Upper lobe of left lung (tissue), 4 donors: ENCODE results near the gene GDF15.

Experiments used
- EP300 ChIP-seq, 4 donors: sonication (generic); formaldehyde crosslinking; IDR thresholded peaks; one replicate each; pipeline ENCODE4 v1.5.1; 2017; ENCODE audit warnings: antibody characterized with exemption in 4 of 4, control low read depth in 2 of 4
- POLR2A ChIP-seq, 4 donors: fragments of 450-650 bp; IDR thresholded peaks; one replicate each; pipeline ENCODE4 v1.5.1; 2016 to 2017; ENCODE audit warnings: antibody characterized with exemption in 4 of 4, mild to moderate bottlenecking in 2 of 4
- TF ChIP-seq, protein P1 (sequence below), 6 experiments: fragments of 450-650 bp in 4 of 6; fragments of 200-600 bp in 2 of 6; sonication (generic) in 2 of 6; IDR thresholded peaks; one replicate each; pipeline ENCODE4 v1.5.1; 2016 to 2019; ENCODE audit warnings: antibody characterized with exemption in 6 of 6

DNA sequence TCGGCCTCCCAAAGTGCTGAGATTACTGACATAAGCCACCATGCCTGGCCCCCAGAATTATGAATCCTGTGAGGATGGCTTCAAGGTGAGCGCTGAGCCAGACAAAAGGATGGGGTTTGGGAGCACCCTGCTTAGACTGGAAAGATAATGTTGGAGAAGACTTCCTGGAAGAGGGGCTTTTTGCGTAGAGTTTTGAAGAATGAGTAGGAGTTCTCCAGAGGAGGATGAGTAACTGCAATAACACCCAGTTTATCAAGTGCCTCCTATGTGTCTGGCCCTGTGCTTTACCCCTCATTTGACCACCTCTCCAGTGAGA is 641 bp upstream of the GDF15 start:
- no peak for TF ChIP-seq POLR2A (IDR thresholded peaks at IDR 0.05)
- TF ChIP-seq, protein P1, sequence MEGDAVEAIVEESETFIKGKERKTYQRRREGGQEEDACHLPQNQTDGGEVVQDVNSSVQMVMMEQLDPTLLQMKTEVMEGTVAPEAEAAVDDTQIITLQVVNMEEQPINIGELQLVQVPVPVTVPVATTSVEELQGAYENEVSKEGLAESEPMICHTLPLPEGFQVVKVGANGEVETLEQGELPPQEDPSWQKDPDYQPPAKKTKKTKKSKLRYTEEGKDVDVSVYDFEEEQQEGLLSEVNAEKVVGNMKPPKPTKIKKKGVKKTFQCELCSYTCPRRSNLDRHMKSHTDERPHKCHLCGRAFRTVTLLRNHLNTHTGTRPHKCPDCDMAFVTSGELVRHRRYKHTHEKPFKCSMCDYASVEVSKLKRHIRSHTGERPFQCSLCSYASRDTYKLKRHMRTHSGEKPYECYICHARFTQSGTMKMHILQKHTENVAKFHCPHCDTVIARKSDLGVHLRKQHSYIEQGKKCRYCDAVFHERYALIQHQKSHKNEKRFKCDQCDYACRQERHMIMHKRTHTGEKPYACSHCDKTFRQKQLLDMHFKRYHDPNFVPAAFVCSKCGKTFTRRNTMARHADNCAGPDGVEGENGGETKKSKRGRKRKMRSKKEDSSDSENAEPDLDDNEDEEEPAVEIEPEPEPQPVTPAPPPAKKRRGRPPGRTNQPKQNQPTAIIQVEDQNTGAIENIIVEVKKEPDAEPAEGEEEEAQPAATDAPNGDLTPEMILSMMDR (IDR thresholded peaks at IDR 0.05) = no peak
- TF ChIP-seq EP300 (IDR thresholded peaks at IDR 0.05) = no peak
